H9 (cell line): ENCODE results near the gene ACTN4. TPM values are rescaled to one million over a fixed set of nuclear protein-coding genes. Genes with fewer than 3 reads are reported as not detected.
"Not testable (repeated sequence)": the region's sequence is repeated elsewhere in the genome, so short reads cannot be mapped to it uniquely, and the experiment has no call there.

Experiments
- DNase-seq: peaks from one replicate; pipeline ENCODE4 v3.0.0-alpha.2; 2017
- H2AFZ ChIP-seq: one replicate; pipeline ENCODE4 v1.6.1; 2013; ENCODE audit warnings: mild to moderate bottlenecking, low read length, control low read depth, moderate library complexity
- H2AK5ac ChIP-seq: 2 replicates; pipeline ENCODE4 v1.6.1; 2013; ENCODE audit warnings: low read length, control low read depth, mixed read lengths; ENCODE audit not compliant: insufficient read length
- H2BK120ac ChIP-seq: one replicate; pipeline ENCODE4 v1.6.1; 2013; ENCODE audit warnings: low read depth, mild to moderate bottlenecking, low read length, control low read depth, inconsistent platforms; ENCODE audit not compliant: poor library complexity, severe bottlenecking
- H2BK12ac ChIP-seq: 2 replicates; pipeline ENCODE4 v1.6.1; 2013; ENCODE audit warnings: low read length, control low read depth, mixed read lengths, low read depth; ENCODE audit not compliant: insufficient read length
- H2BK15ac ChIP-seq: 2 replicates; pipeline ENCODE4 v1.6.1; 2013; ENCODE audit warnings: low read depth, low read length, control low read depth
- H2BK20ac ChIP-seq: one replicate; pipeline ENCODE4 v1.6.1; 2013; ENCODE audit warnings: low read depth, mild to moderate bottlenecking, low read length, control low read depth, inconsistent platforms; ENCODE audit not compliant: poor library complexity, severe bottlenecking
- H2BK5ac ChIP-seq: 2 replicates; pipeline ENCODE4 v1.6.1; 2013; ENCODE audit warnings: low read length, control low read depth, mixed read lengths; ENCODE audit not compliant: insufficient read length
- H3K14ac ChIP-seq: 2 replicates; pipeline ENCODE4 v1.6.1; 2013; ENCODE audit warnings: low read length, control low read depth; ENCODE audit not compliant: insufficient read depth
- H3K18ac ChIP-seq: 2 replicates; pipeline ENCODE4 v1.6.1; 2013; ENCODE audit warnings: low read depth, mild to moderate bottlenecking, mixed read lengths, low read length, control low read depth; ENCODE audit not compliant: insufficient read length
- H3K23ac ChIP-seq: 2 replicates; pipeline ENCODE4 v1.6.1; 2013; ENCODE audit warnings: low read length, control low read depth, mixed read lengths, low read depth; ENCODE audit not compliant: insufficient read length
- H3K23me2 ChIP-seq: 2 replicates; pipeline ENCODE4 v1.6.1; 2013; ENCODE audit warnings: low read depth, mild to moderate bottlenecking, mixed read lengths, low read length, control low read depth; ENCODE audit not compliant: insufficient read length, poor library complexity, severe bottlenecking
- H3K27ac ChIP-seq: 2 replicates; pipeline ENCODE4 v1.5.1; 2013; ENCODE audit warnings: low read length, control low read depth, mixed read lengths, low read depth; ENCODE audit not compliant: insufficient read length
- H3K27me3 ChIP-seq: 2 replicates; pipeline ENCODE4 v1.6.1; 2013; ENCODE audit warnings: low read length, control low read depth, inconsistent platforms; ENCODE audit not compliant: insufficient read depth
- H3K4ac ChIP-seq: 2 replicates; pipeline ENCODE4 v1.6.1; 2013; ENCODE audit warnings: low read depth, mild to moderate bottlenecking, control low read depth, inconsistent platforms, low read length, moderate library complexity
- H3K4me1 ChIP-seq: 2 replicates; pipeline ENCODE4 v1.6.1; 2013; ENCODE audit warnings: low read length, control low read depth, inconsistent platforms; ENCODE audit not compliant: insufficient read depth
- H3K4me2 ChIP-seq: 2 replicates; pipeline ENCODE4 v1.6.1; 2013; ENCODE audit warnings: low read length, control low read depth, mixed read lengths; ENCODE audit not compliant: insufficient read length, insufficient read depth
- H3K56ac ChIP-seq: 2 replicates; pipeline ENCODE4 v1.6.1; 2013; ENCODE audit warnings: low read depth, mild to moderate bottlenecking, mixed read lengths, low read length, control low read depth; ENCODE audit not compliant: insufficient read length
- H3K79me1 ChIP-seq: 2 replicates; pipeline ENCODE4 v1.6.1; 2013; ENCODE audit warnings: low read depth, mild to moderate bottlenecking, moderate library complexity, low read length, control low read depth, inconsistent platforms; ENCODE audit not compliant: insufficient read depth, poor library complexity, severe bottlenecking
- H3K79me2 ChIP-seq: 2 replicates; pipeline ENCODE4 v1.6.1; 2013; ENCODE audit warnings: low read length, control low read depth, inconsistent platforms; ENCODE audit not compliant: insufficient read depth
- H3K9ac ChIP-seq: 2 replicates; pipeline ENCODE4 v1.6.1; 2013; ENCODE audit warnings: low read length, control low read depth, mixed read lengths; ENCODE audit not compliant: insufficient read length; ENCODE audit errors: extremely low read depth
- H3K9me3 ChIP-seq: one replicate; pipeline ENCODE4 v1.6.1; 2013; ENCODE audit warnings: low read depth, low read length, inconsistent platforms; ENCODE audit not compliant: control insufficient read depth
- H3T11ph ChIP-seq: one replicate; pipeline ENCODE4 v1.6.1; 2013; ENCODE audit warnings: mild to moderate bottlenecking, low read length, control low read depth, inconsistent platforms
- H4K20me1 ChIP-seq: one replicate; pipeline ENCODE4 v1.6.1; 2013; ENCODE audit not compliant: control insufficient read depth, insufficient read length, insufficient read depth
- H4K5ac ChIP-seq: 2 replicates; pipeline ENCODE4 v1.6.1; 2013; ENCODE audit warnings: low read depth, mild to moderate bottlenecking, mixed read lengths, low read length, control low read depth; ENCODE audit not compliant: insufficient read length
- H4K8ac ChIP-seq: replicated peaks from 2 replicates; pipeline ENCODE4 v1.6.1; 2013; ENCODE audit warnings: low read length, control low read depth, mixed read lengths, low read depth; ENCODE audit not compliant: insufficient read length
- H4K91ac ChIP-seq: 2 replicates; pipeline ENCODE4 v1.6.1; 2013; ENCODE audit warnings: low read depth, mild to moderate bottlenecking, moderate library complexity, mixed read lengths, low read length, control low read depth; ENCODE audit not compliant: insufficient read length
- H3K27ac Mint-ChIP-seq, 3 experiments: 2 replicates in 2 of 3; 3 replicates in 1 of 3; pipeline ENCODE4 v1.8.0; 2020 to 2021; ENCODE audit warnings: mixed read lengths in 3 of 3, mild to moderate bottlenecking in 1 of 3, moderate library complexity in 1 of 3
- H3K27me3 Mint-ChIP-seq: 2 replicates; pipeline ENCODE4 v1.8.0; 2021; ENCODE audit warnings: low read depth, mild to moderate bottlenecking, moderate library complexity, mixed read lengths
- H3K36me3 Mint-ChIP-seq, 3 experiments: 2 replicates in 2 of 3; 3 replicates in 1 of 3; pipeline ENCODE4 v1.8.0; 2020 to 2021; ENCODE audit warnings: low read depth in 3 of 3, mixed read lengths in 3 of 3; ENCODE audit not compliant: insufficient read depth in 1 of 3
- H3K4me1 Mint-ChIP-seq, 2 experiments: 2 replicates each; pipeline ENCODE4 v1.8.0; 2020; ENCODE audit warnings: mixed read lengths in 2 of 2
- H3K4me3 Mint-ChIP-seq, 2 experiments: 2 replicates in 1 of 2; 3 replicates in 1 of 2; pipeline ENCODE4 v1.8.0; 2020 to 2021; ENCODE audit warnings: mild to moderate bottlenecking in 2 of 2, mixed read lengths in 2 of 2, moderate library complexity in 1 of 2
- H3K9me3 Mint-ChIP-seq, 2 experiments: 2 replicates in 1 of 2; 3 replicates in 1 of 2; pipeline ENCODE4 v1.8.0; 2020; ENCODE audit warnings: mild to moderate bottlenecking in 2 of 2, mixed read lengths in 2 of 2, moderate library complexity in 1 of 2
- WGBS: extraction: QIAGEN DNeasy Blood & Tissue Kit; methylation state at CpG from one replicate; pipeline ENCODE4 v1.1.7; 2013; ENCODE audit warnings: missing lambda C conversion rate, low lambda C conversion rate, mixed read lengths; ENCODE audit not compliant: insufficient read length; ENCODE audit errors: extremely low coverage; 5-methylcytosine and 5-hydroxymethylcytosine counted together
- total RNA-seq: library from RNA; stranded (reverse); gene quantifications from 2 replicates; pipeline ENCODE4 v1.2.1, GENCODE V29; 2021

Gene ACTN4
- total RNA-seq, 1 experiment from 2014 or later, result 369 TPM

GRCh38 chr19:38631811-38632475 lies 15.5 kb upstream of the ACTN4 start:
- not testable (repeated sequence) for H3K27me3 ChIP-seq, H3K9me3 Mint-ChIP-seq, H3K4ac ChIP-seq, H4K20me1 ChIP-seq, H2AFZ ChIP-seq, H2BK20ac ChIP-seq, H4K8ac ChIP-seq, H4K5ac ChIP-seq, H3K23ac ChIP-seq, H2BK5ac ChIP-seq, H3K9me3 ChIP-seq, H2BK15ac ChIP-seq, H3K9ac ChIP-seq, H3K27me3 Mint-ChIP-seq, H3T11ph ChIP-seq, H4K91ac ChIP-seq, H3K4me2 ChIP-seq, H3K14ac ChIP-seq, H3K23me2 ChIP-seq, H2AK5ac ChIP-seq, H2BK12ac ChIP-seq, H3K79me1 ChIP-seq, H3K79me2 ChIP-seq, H3K18ac ChIP-seq, H3K56ac ChIP-seq, H2BK120ac ChIP-seq, H3K27ac ChIP-seq, DNase-seq, H3K4me1 ChIP-seq
- peak overlapping the region in 2 of 3 experiments; percentile 48 to 95; a peak in 2 of 7 replicates for H3K27ac Mint-ChIP-seq
- H3K36me3 Mint-ChIP-seq, result peaks cover 38 to 85% (median 84%) of the 10 kb centered on the region in 3 experiments
- peak overlapping the region in 1 of 2 experiments; percentile 10; a peak in 1 of 5 replicates for H3K4me3 Mint-ChIP-seq
- no CpG with 5 or more reads among the region's 7 CpGs for WGBS
- H3K4me1 Mint-ChIP-seq, result peaks cover 15 to 20% of the 10 kb centered on the region in 2 experiments
